ENCODE results near the gene FAM107A. TPM values are rescaled to one million over a fixed set of nuclear protein-coding genes. Genes with fewer than 3 reads are reported as not detected.

The FAM107A gene
- total and polyA plus RNA-seq, 2 of the 13 experiments (the other 11 are each of a cell fraction or from before 2014, with no cell fraction given), result not detected

GRCh38 chr3:58522759-58523425, 54.3 kb downstream of the FAM107A start:
- ChIA-PET CTCF (ENCODE audit: low intra/inter-chr PET ratio, low total read pairs) (no interaction called here), POLR2A (interaction anchor here (1.2 to 1.6 kb wide), 4 partner anchors 8 to 53 kb away, joined by 3 to 6 read pairs (median 4); partner anchors contain the start of gene ACOX2)
- in situ Hi-C loops (cut with HindIII; ENCODE audit: extremely low pct_ligation_motif_present, low pct_unique_long_range_greater_than_20kb) (no loop called here), intact Hi-C loops (cut with micrococcal nuclease; ENCODE audit: unreplicated experiment) (loop anchor here (2.0 kb wide), 1 partner anchor 60 kb away; no protein-coding TSS in a partner anchor)
- Histone ChIP-seq H3K27me3 (ENCODE audit: control insufficient read depth in 1 of 2, insufficient read depth in 2 of 2, low read length in 2 of 2) (no peaks in the 10 kb centered on the region), H3K4me1 (ENCODE audit: insufficient read depth, low read length) (peaks cover 100% of the 10 kb centered on the region), H3K27ac (ENCODE audit: extremely low read length, insufficient read depth, low read length) (peak overlapping the region; percentile 88), H3K36me3 (replicated peaks in 1 of 2; ENCODE audit: control insufficient read depth in 1 of 2, insufficient read depth in 2 of 2, low read length in 2 of 2) (peaks cover 5 to 6% of the 10 kb centered on the region in 2 experiments; a peak in 4 of 5 replicates), H4K20me1 (ENCODE audit: insufficient read depth, low read length) (no peaks in the 10 kb centered on the region), H3K9me3 (ENCODE audit: low read length) (no peaks in the 10 kb centered on the region), H3K4me2 (ENCODE audit: low read depth, low read length) (peak overlapping the region; percentile 52), H3K79me2 (ENCODE audit: insufficient read depth, low read length) (no peaks in the 10 kb centered on the region), H2AFZ (ENCODE audit: low read length) (no peak overlapping the region), H3K9ac (ENCODE audit: insufficient read depth, low read depth, low read length) (peak overlapping the region; percentile 44; the same call in 1 of the 2 replicates), H3K4me3 (replicated peaks in 1 of 3; ENCODE audit: insufficient read depth in 1 of 3, low read depth in 2 of 3, low read length in 3 of 3) (no peak overlapping the region)
- BruUV-seq (replicated peaks), result TSS peak; percentile 9
- DNase-seq (ENCODE audit: low spot score) (peak; percentile 78), FAIRE-seq (peak; percentile 63), ATAC-seq (peak; percentile 32)
- 9% methylated on average over 4 of the region's 5 CpGs for WGBS (ENCODE audit: low lambda C conversion rate)
- TF ChIP-seq HMGA1 (CRISPR knock-in tag; conservative IDR thresholded peaks at IDR 0.05) (no peak), SRY (CRISPR knock-in tag; IDR thresholded peaks at IDR 0.05) (no peak), ZNF3 (CRISPR knock-in tag; IDR thresholded peaks at IDR 0.05) (peak; percentile 82), RBAK (CRISPR knock-in tag; IDR thresholded peaks at IDR 0.05) (no peak), ZNF564 (CRISPR knock-in tag; IDR thresholded peaks at IDR 0.05) (no peak), SIX1 (CRISPR knock-in tag; IDR thresholded peaks at IDR 0.05; ENCODE audit: borderline replicate concordance) (0 out of 2 replicates have a peak, but pooled peaks have one; percentile 21), MEIS1 (CRISPR knock-in tag; IDR thresholded peaks at IDR 0.05; ENCODE audit: borderline replicate concordance) (0 out of 2 replicates have a peak, but pooled peaks have one; percentile 14), HNF4A (CRISPR knock-in tag; IDR thresholded peaks at IDR 0.05) (peak; percentile 77), RAD21 (CRISPR knock-in tag; IDR thresholded peaks at IDR 0.05) (no peak), MEIS2 (CRISPR knock-in tag; IDR thresholded peaks at IDR 0.05) (no peak), MNT (IDR thresholded peaks at IDR 0.05) (no peak), EP300 (IDR thresholded peaks at IDR 0.05; ENCODE audit: low read depth in 2 of 2, low read length in 2 of 2) (peak in 1 of 2 experiments; percentile 85; a peak in 2 of 4 replicates), EP300 (CRISPR knock-in tag; IDR thresholded peaks at IDR 0.05; ENCODE audit: borderline replicate concordance) (no peak), DBP (CRISPR knock-in tag; IDR thresholded peaks at IDR 0.05; ENCODE audit: not compliant biosample characterization) (no peak), RXRB (CRISPR knock-in tag; IDR thresholded peaks at IDR 0.05; ENCODE audit: borderline replicate concordance) (peak; percentile 40; the same call in 1 of the 2 replicates), ZNF720 (CRISPR knock-in tag; IDR thresholded peaks at IDR 0.05) (no peak), ZNF484 (CRISPR knock-in tag; IDR thresholded peaks at IDR 0.05; ENCODE audit: borderline replicate concordance, low read depth) (no peak), ZNF780A (CRISPR knock-in tag; IDR thresholded peaks at IDR 0.05) (no peak), GATAD2A (CRISPR knock-in tag; IDR thresholded peaks at IDR 0.05) (peak; percentile 77), PHF21A (CRISPR knock-in tag; IDR thresholded peaks at IDR 0.05) (peak; percentile 83), DNMT1 (CRISPR knock-in tag; IDR thresholded peaks at IDR 0.05) (no peak), ZBTB7B (CRISPR knock-in tag; IDR thresholded peaks at IDR 0.05) (peak; percentile 43; the same call in 1 of the 2 replicates), NR2C2 (CRISPR knock-in tag; IDR thresholded peaks at IDR 0.05; ENCODE audit: borderline replicate concordance) (peak; percentile 38; the same call in 1 of the 2 replicates), FOXA3 (CRISPR knock-in tag; IDR thresholded peaks at IDR 0.05) (peak; percentile 52), NCOA1 (CRISPR knock-in tag; IDR thresholded peaks at IDR 0.05) (no peak), NCOA2 (CRISPR knock-in tag; IDR thresholded peaks at IDR 0.05) (peak; percentile 70; the same call in 1 of the 2 replicates)

Measured in HepG2 (cell line).